Measurements from ENCODE around the gene GNRHR.

The GNRHR gene

DNA sequence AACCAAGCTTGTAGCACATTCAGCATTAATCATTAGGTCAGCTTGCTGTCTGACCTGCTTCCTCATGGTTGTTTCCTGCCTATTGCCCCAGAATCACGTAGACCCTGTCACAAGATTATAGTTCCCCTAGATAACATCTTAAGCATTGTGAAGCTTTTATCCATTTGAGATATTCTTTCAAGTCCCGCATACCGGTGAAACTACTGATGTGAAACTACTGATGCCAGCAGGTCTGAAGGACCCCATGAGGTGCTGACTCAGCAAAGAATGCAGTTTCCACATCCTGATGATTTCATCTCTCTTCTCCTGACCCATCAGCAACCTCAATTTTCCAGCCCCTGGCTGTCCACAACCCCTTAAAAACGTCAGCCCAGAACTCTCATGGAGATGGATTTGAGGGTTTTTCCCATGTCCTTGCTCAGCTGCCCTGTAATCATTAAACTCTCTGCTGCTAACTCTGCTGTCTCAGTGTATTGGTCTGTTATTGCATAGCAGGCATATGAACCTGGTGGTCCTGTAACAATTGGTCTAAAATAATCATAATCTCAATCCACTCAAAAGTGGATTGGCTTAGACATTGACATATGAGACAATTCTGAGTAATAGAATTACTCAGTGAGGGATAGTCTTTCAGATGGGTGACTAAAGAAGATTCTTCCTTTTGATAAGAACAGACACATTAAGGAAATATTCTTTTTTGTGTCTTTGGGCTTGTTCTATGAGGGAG, 26.9 kb downstream of the GNRHR start:
- TF ChIP-seq, protein P1, sequence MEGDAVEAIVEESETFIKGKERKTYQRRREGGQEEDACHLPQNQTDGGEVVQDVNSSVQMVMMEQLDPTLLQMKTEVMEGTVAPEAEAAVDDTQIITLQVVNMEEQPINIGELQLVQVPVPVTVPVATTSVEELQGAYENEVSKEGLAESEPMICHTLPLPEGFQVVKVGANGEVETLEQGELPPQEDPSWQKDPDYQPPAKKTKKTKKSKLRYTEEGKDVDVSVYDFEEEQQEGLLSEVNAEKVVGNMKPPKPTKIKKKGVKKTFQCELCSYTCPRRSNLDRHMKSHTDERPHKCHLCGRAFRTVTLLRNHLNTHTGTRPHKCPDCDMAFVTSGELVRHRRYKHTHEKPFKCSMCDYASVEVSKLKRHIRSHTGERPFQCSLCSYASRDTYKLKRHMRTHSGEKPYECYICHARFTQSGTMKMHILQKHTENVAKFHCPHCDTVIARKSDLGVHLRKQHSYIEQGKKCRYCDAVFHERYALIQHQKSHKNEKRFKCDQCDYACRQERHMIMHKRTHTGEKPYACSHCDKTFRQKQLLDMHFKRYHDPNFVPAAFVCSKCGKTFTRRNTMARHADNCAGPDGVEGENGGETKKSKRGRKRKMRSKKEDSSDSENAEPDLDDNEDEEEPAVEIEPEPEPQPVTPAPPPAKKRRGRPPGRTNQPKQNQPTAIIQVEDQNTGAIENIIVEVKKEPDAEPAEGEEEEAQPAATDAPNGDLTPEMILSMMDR (conservative IDR thresholded peaks at IDR 0.05; ENCODE audit: low read length): no peak
- DNase-seq (ENCODE audit: low read depth): peak; percentile 58
- no peak overlapping the region for H3K4me3 ChIP-seq (ENCODE audit: low read length)

DNA sequence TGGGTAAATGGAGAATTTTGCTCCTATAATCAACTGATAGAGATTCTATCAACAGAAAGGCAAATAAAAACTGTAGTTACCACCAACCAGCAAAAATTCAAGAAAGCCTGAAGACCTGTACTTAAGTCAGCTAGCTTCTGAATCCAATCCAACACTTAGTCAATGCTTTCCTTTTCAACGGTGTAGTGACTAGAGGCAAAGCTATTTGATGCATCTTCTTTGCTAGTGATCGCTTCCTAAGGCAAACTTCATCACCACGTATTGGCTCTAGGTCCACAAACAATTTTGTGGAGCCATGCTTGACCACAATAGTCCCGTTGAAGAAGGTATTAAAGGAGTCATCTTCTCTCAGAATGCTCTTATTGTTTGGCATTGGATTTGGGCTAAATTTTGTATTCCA, 28.2 kb downstream of the GNRHR start:
- no peak overlapping the region for H3K4me3 ChIP-seq (ENCODE audit: low read length)
- TF ChIP-seq, protein P1 (conservative IDR thresholded peaks at IDR 0.05; ENCODE audit: low read length): no peak
- peak; percentile 69 for DNase-seq (ENCODE audit: low read depth)

DNA sequence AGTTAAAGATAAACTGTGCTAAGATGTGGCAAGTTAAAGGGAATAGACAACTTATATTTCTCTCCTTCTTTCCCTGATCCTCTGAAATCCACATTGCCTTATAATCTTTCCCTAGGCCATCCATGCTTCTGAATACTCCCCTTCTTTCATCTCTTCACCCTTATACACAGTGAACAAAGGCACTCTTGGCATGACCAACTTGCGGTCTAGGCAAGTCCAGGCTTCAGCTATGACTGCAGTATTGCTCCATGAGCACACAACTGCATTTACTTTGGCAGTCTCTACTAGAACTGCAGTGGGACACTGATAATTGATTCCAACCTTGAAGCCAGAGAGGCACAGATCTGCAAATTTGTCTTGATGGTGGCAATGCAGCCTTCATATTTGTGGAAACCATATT, 29.1 kb downstream of the GNRHR start:
- no peak for DNase-seq (ENCODE audit: low read depth)
- no peak overlapping the region for H3K4me3 ChIP-seq (ENCODE audit: low read length)
- TF ChIP-seq, protein P1 (conservative IDR thresholded peaks at IDR 0.05; ENCODE audit: low read length): no peak

DNA sequence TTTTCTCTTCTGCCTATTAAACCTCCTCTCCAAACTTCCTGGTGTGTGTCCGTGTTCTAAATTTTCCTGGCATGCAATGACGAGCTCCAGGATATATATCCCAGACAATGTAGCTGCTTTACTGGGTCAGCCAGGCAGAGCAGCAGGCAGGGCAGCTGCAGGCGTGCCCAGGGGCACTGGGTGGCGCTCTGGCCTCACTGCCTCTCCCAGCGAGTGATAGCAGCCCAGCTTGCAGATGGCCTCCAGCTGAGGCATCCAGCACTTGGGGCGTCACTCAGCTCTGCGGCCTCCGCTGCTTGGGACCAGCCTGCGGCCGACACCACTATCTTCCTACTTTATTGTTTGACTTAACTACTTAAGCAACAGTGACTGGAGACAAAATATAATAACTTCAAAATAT, 30.2 kb downstream of the GNRHR start:
- TF ChIP-seq, protein P1 (conservative IDR thresholded peaks at IDR 0.05; ENCODE audit: low read length): peak; percentile 37
- peak; percentile 20 for DNase-seq (ENCODE audit: low read depth)
- H3K4me3 ChIP-seq (ENCODE audit: low read length): no peak overlapping the region

DNA sequence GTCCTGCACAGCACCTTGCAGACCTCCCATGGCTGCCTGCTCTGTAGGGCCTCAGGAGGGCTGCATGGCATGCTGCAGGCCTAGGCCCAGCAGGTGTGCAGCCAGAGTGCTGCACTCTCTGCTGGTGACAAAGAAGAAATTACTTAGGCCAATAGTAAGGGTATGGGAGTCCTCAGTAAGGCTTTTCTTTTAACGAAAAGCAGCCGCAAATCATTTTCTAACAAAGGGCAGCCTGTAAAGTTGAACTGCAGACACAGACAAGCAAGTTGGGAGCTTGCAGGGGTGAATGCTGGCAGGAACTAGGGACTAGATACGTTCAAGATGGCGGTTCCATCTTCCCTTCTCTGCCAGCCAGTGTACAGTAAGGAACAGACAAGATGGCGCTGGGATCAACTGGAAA, 30.8 kb downstream of the GNRHR start:
- TF ChIP-seq, protein P1 (conservative IDR thresholded peaks at IDR 0.05; ENCODE audit: low read length): no peak
- no peak for DNase-seq (ENCODE audit: low read depth)
- H3K4me3 ChIP-seq (ENCODE audit: low read length): no peak overlapping the region

DNA sequence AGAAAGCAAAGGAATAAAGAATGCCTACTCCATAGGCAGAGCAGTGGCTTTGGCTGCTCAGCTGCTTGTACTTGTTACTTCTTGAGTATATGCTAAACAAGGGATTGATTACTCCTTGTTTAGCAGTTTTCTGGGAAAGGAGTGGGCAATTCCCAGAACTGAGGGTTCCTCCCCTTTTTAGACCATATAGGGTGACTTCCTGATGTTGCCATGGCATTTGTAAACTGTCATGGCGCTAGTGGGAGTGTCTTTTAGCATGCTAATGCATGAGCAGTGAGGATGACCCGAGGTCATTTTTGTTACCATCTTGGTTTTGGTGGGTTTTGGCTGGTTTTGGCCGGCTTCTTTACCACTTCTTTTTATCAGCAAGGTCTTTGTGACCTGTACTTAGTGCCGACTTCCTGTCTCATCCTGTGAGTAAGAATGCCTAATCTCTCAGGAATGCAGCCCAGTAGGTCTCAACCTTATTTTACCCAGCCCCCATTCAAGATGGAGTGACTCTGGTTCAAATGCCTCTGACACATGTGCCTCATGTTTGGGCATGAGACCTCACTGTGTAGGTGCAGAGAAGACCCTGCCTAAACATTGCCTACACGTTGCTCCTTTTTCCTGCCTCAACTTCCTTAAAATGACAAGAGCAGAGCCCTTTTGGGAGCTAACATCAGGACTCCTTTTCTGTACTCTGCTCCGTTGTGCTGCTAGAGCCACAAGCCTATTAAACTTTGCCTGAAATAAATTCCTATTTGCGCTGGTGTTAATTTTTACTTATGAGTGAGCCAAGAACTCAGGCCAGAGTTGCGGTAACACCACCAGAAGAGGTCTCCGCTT, 32.2 kb downstream of the GNRHR start:
- TF ChIP-seq, protein P1 (conservative IDR thresholded peaks at IDR 0.05; ENCODE audit: low read length): no peak
- H3K4me3 ChIP-seq (ENCODE audit: low read length): no peak overlapping the region
- DNase-seq (ENCODE audit: low read depth): peak; percentile 39

Measured in AG10803 (cell line).